ENCODE measurements around the gene LDHD. TPM values are rescaled to one million over a fixed set of nuclear protein-coding genes. Genes with fewer than 3 reads are reported as not detected.

Gene LDHD
- total RNA-seq, 3 donors from 2014 or later: 52.6 to 132 (median 67.2) TPM

- no peak for DNase-seq
- Histone ChIP-seq H3K36me3 (ENCODE audit: low read depth) (no peaks in the 10 kb centered on the region), H3K4me3 (no peak overlapping the region), H3K9me3 (no peaks in the 10 kb centered on the region), H3K4me1 (ENCODE audit: low read depth) (peaks cover 4% of the 10 kb centered on the region)
- TF ChIP-seq CTCF (IDR thresholded peaks at IDR 0.05): no peak
- ATAC-seq: no peak
- intact Hi-C loops (cut with DNase I, micrococcal nuclease): no loop called here
These were observed 37.7 kb downstream of the LDHD start for GRCh38 chr16:75078886-75079285.

GRCh38 chr16:75075688-75076268 lies 40.8 kb downstream of the LDHD start:
- Histone ChIP-seq H3K4me3 (no peak overlapping the region), H3K36me3 (ENCODE audit: low read depth) (no peaks in the 10 kb centered on the region), H3K4me1 (ENCODE audit: low read depth) (no peaks in the 10 kb centered on the region), H3K9me3 (no peaks in the 10 kb centered on the region)
- intact Hi-C loops (cut with DNase I, micrococcal nuclease): no loop called here
- DNase-seq: no peak
- ATAC-seq: no peak
- no peak for TF ChIP-seq CTCF (IDR thresholded peaks at IDR 0.05)

- ATAC-seq (peak; percentile 83), DNase-seq (peak; percentile 58 to 83 (median 63))
- H3K36me3 ChIP-seq (ENCODE audit: low read depth): no peaks in the 10 kb centered on the region
- H3K4me1 ChIP-seq (ENCODE audit: low read depth): peaks cover 4% of the 10 kb centered on the region
- H3K4me3 ChIP-seq: no peak overlapping the region
- no peaks in the 10 kb centered on the region for H3K9me3 ChIP-seq
- intact Hi-C loops (cut with DNase I, micrococcal nuclease): no loop called here
- TF ChIP-seq CTCF (IDR thresholded peaks at IDR 0.05): no peak
These were observed 41.5 kb downstream of the LDHD start for GRCh38 chr16:75074920-75075687.

GRCh38 chr16:75074304-75074793 lies 42.2 kb downstream of the LDHD start:
- no peak for ATAC-seq
- H3K36me3 ChIP-seq (ENCODE audit: low read depth): no peaks in the 10 kb centered on the region
- intact Hi-C loops (cut with DNase I, micrococcal nuclease): no loop called here
- no peak for DNase-seq
- TF ChIP-seq CTCF (IDR thresholded peaks at IDR 0.05): no peak
- peaks cover 11% of the 10 kb centered on the region for H3K4me1 ChIP-seq (ENCODE audit: low read depth)
- H3K4me3 ChIP-seq: no peak overlapping the region
- no peaks in the 10 kb centered on the region for H3K9me3 ChIP-seq

- TF ChIP-seq CTCF (IDR thresholded peaks at IDR 0.05): no peak
- H3K9me3 ChIP-seq: no peaks in the 10 kb centered on the region
- ATAC-seq (no peak), DNase-seq (no peak)
- no peaks in the 10 kb centered on the region for H3K36me3 ChIP-seq (ENCODE audit: low read depth)
- intact Hi-C loops (cut with DNase I, micrococcal nuclease): no loop called here
- no peak overlapping the region for H3K4me3 ChIP-seq
- H3K4me1 ChIP-seq (ENCODE audit: low read depth): peaks cover 11% of the 10 kb centered on the region
These were observed 42.9 kb downstream of the LDHD start for GRCh38 chr16:75073545-75074303.

Data from mucosa of descending colon (tissue), 3 donors.